CD4-positive, alpha-beta T cell treated with Interferon alpha-2 for 1 hour (primary cell): ENCODE measurements around the gene PCAT6.
A peak's percentile ranks its signal among the peaks of the same experiment; 100 is the strongest.
"Not testable (repeated sequence)": the region's sequence is repeated elsewhere in the genome, so short reads cannot be mapped to it uniquely, and the experiment has no call there.

Experiments
- DNase-seq, 2 donors: peaks; one replicate each; pipeline ENCODE4 v3.0.0-alpha.2; 2020 to 2022

Gene PCAT6

DNA sequence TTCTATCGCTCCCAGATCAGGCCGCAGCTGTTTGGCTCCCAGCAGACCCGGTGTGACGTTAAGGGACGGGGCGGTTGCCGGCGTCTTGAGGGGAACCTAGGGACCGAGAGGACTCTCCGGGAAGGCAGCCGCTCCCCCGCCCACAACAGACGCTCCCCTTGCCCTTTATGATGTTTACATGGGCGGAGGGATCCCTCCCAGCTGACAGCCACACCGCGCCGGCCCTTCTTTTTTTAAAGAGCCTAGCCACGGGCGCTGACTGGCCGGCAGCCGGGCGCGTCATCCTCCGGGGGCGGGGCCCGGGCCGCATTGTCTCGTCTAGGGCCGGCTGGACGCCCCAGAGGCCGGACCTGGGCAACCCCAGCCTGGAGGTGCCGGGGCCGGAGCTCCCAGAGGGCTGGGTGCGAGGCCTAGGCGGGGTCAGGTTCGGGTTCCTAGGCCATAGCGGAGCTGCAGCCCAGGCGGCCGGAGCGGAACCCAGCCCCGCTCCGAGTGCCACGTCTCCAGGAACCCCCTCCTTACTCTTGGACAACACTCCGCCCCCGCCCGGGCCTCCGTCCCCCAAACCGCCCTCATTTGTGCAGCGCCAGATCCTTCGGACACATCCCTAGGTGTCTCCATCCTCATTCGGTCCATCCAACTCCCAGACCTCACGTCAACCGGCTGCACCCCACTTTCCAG lies at the start of gene PCAT6:
PCAT6 (plus strand) TSS at position 340 of the 681 bp plus-strand sequence.
- peak; percentile 90 to 91 for DNase-seq

DNA sequence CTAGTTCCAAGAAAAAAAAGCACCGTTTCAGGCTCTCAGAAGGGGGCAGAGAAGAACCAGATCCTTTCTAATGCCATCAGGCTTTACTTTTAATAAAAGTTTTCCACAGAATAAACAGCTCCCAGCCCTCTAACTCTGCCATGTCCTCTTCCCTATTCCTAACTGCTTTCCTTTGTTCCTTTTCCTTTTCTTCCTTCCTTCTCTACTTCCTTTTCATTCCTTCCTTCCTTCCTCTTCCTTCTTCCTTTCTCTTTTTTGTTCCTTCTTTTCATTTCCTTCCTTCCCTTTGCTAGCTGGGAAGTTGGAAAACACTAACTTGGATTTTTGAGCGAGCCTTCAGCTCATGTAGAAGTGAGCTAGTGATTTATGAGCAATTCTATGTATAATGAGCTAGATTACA lies 48.7 kb upstream of the PCAT6 start:
- DNase-seq, result no peak

- no peak for DNase-seq
These were observed 45.0 kb upstream of the PCAT6 start for GRCh38 chr1:202765721-202766120.

GRCh38 chr1:202770135-202770534 lies 40.6 kb upstream of the PCAT6 start:
- no peak for DNase-seq

GRCh38 chr1:202781180-202781579 lies 29.6 kb upstream of the PCAT6 start:
- no peak for DNase-seq

DNA sequence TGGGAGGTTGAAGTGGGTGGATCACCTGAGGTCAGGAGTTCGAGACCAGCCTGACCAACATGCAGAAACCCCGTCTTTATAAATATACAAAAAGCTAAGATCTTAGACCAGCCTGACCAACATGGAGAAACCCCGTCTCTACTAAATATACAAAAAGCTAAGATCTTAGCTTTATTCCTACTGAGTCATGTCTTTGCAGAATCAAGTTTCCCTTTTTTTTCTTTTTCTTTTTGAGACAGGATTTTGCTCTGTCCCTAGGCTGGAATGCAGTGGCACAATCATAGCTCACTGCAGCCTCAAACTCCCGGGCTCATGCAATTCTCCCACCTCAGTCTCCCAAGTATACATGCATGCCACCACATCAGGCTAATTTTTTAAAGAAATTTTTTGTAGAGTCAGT lies 23.9 kb upstream of the PCAT6 start:
- no peak for DNase-seq

GRCh38 chr1:202788800-202789199 lies 22.0 kb upstream of the PCAT6 start:
- no peak for DNase-seq

DNA sequence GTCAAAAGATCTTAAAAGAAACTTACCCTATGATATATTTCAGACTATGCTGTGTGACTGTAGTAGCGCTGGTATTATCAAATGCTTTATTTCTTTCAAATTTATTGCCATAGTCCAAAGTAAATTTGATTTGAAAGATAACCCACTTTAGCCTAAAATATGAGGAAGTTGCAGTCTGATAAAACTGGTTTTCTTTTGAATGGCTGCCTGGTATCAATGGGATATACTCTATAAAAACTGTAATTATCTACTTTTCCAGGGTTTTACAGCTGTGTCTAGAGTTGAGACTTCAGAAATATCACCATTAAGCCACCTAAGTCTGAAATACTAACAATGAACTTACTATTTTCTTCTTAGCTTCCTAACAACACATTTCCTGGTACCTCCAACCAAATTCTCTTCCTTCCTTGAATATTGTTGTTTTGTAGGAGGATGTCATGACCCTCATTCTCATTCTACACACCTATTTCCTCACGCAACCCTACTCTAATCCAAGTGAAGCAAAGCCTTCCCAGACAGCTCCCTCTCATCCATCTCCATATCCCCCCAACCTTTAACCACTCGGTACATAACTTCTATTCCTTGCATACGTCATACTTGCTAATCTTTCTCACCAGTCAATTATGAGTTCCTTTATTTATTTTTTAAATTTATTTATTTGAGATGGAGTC lies 19.5 kb upstream of the PCAT6 start:
- DNase-seq, result no peak

DNA sequence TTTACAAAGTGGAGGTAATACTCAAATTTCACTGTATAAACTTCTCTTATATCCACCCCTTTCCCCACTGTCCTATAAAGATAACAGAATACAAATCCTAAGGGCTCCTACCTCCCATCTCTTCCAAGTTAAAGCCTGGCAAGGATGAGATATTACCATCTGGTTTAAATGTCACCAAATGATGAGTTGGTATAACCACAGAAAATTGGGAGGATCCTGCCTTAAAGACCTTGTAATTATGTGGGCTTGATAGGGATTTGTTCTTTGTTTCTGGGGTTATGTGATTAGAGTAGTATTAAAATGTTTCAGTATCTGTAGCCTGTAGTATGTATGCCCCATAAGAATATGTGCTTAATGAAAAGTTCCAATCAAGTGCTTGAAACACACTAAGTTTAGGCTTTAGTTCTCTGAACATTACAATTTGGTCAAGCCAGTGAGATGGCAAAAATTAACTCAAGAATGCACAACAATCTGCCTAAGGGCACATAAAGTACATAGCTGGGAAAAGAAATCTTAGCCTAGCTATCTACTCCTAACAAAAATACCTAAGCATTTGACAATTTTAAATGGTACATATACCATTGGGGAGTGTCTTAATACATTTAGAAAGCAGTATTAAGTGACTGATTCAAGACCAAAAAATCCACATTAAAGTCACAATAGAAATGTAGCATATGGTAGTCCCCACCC lies 16.6 kb upstream of the PCAT6 start:
- DNase-seq, result no peak

DNA sequence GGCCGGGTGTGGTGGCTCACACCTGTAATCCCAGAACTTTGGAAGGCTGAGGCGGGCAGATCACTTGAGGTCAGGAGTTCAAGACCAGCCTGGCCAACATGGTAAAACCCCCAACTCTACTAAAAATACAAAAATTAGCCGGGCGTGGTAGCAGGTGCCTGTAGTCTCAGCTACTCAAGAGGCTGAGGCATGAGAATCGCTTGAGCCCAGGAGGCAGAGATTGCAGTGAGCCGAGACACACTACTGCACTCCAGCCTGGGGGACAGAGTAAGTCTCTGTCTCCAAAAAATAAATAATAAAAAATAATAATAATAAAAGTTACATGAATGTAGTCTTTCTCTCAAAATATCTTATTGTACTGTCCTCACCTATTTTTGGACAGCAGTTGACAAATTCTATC lies 15.8 kb upstream of the PCAT6 start:
- DNase-seq, result not testable (repeated sequence)

DNA sequence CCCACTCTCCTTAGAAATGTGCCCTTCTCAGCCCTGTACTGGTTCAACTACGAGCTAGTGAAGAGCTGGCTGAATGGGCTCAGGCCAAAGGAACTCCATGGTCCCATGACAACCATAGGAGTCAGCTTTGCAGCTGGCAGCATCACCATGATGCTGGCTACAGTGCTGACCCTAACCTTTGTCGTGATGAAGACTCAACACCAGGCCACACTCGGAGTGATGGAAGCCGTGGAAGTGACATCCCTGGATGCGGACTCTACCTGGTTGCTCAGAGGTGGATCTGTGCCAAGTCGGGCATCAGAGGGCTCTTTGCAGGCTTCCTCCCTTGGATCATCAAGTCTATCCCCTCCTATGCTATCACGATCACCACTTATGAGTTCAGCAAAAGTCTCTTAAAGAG lies 14.1 kb upstream of the PCAT6 start:
- DNase-seq, result no peak

DNA sequence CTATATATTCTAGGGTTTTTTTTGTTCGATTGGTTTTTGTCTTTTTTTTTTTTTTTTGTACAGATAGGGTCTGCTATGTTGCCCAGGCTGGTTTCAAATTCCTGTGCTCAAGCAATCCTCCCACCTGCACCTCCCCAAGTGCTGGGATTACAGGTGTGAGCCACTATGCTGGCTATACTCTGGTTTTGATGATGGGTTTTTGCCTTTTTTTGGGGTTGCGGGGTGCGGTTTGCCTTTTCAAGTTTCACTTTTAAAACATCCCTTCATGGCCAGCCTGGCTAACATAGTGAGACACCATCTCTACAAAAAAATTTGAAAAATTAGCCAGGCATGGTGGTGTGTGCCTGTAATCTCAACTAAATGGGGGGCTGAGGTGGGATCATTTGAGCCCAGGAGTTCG lies 12.5 kb upstream of the PCAT6 start:
- DNase-seq, result no peak

DNA sequence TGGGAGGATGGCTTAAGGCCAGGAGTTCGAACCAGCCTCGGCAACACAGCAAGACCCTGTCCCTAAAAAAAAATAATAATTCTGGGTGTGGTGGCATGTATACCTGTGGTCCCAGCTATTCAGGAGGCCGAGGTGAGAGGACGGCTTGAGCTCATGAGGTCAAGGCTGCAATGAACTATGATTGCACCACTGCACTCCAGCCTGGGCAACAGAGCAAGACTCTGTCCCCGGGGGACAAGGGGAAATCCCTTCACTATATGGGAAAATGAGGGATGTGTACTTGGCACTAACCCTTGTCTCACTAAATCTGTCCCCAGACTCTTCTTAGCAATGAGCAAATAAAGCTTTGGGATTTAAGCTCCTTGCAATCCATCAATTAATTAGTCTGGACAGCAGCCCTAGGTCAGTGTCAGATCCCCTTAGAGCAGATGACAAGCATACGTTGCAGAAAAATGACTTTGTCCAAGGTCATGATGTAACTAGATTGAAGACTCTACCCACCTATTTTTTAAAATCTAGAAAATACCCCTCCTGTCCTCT lies 11.9 kb upstream of the PCAT6 start:
- no peak for DNase-seq

DNA sequence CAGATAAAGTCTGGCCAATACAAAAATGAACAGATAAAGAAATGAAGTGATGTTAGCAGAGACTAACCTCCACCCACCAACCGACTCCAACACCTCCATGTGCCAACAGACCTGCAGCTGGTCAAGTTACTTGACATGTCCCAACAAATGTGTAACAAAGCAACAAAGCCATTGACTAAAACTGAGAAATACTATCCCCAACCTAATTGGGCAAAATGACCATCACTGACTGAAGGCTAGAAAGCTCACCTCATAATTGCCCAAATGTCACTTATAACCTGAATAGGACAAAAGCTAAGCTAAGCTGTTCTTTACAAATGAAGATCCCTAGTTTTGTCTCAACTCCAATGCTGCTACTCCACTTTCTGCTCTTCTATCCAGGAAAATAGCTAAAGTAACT lies 10.0 kb upstream of the PCAT6 start:
- no peak for DNase-seq

GRCh38 chr1:202801175-202801574 lies 9.6 kb upstream of the PCAT6 start:
- no peak for DNase-seq

- DNase-seq, result no peak
These were observed 8.7 kb upstream of the PCAT6 start for GRCh38 chr1:202802034-202802433.

- DNase-seq, result no peak
These were observed 7.5 kb upstream of the PCAT6 start for GRCh38 chr1:202802998-202803932.

DNA sequence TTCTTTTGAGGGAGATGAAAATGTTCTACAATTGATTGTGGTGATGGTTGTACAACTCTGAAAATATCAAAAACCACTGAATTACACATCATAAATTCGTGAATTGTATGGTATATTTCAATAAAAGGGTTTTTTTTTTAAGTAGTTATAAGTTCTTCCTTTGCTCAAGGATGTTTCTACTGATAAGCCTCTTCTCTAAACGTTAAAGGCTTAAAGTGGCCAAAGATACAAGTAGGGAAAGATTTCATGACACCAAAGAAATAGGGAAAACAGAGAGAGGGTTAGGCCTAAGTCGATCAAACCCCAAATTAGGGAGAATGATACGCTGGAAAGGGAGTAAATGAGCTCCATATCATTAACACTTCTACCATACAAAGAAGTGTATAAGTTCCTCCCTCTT lies 6.6 kb upstream of the PCAT6 start:
- DNase-seq, result no peak

DNA sequence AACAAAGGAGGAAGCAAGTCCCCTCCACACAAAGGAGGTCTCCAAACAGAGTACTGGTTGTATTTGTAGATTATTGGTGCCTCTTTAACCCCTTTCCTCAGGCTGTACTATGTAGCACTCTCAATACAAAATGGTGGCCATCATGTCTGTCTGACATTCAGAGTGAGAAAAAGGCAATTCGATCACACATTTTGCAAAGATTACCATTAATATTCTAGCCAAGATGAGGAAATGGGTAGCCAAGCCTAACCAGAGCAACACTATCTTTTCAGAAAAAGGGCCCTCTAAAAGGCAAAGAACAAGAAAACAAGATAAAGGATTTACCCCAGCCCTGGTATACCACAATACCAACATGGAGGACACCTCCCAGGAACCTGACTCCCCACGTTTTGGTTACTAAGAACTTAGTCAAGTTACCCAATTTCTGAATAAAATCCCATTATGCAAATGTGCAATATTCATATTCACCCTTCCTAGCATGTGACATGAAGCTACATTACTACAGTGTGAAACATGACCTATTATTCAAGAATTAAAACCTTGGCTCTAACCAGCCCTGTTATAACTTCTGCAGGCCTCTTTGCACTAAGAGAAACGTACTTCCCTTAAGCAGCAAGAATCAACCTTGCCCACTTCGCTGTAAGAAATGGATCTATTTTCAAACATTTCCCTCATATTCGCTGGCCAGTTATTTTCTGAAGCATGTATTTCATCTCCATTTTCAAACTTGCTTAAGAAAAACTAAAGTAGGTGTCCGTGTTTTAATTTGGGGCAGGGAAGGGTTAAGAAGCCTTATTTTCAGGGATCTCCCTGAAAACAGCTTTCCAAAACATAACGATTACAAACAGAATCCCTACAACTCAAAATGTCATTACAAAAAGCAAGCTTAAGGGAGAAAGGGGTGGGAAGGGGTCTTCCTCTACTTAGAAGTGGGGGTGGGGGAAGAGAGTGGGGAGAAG lies 4.6 kb upstream of the PCAT6 start:
- DNase-seq, result no peak

- DNase-seq, result no peak
These were observed 3.8 kb upstream of the PCAT6 start for GRCh38 chr1:202806845-202807450.

GRCh38 chr1:202807451-202807925 lies 3.3 kb upstream of the PCAT6 start:
- peak; percentile 18 to 41 for DNase-seq
